Measurements from ENCODE around the gene CTCF.

CTCF gene

GRCh38 chr16:67669499-67670101, 107.3 kb downstream of the CTCF start:
- DNase-seq (ENCODE audit: low read depth): no peak
- TF ChIP-seq, protein P1, sequence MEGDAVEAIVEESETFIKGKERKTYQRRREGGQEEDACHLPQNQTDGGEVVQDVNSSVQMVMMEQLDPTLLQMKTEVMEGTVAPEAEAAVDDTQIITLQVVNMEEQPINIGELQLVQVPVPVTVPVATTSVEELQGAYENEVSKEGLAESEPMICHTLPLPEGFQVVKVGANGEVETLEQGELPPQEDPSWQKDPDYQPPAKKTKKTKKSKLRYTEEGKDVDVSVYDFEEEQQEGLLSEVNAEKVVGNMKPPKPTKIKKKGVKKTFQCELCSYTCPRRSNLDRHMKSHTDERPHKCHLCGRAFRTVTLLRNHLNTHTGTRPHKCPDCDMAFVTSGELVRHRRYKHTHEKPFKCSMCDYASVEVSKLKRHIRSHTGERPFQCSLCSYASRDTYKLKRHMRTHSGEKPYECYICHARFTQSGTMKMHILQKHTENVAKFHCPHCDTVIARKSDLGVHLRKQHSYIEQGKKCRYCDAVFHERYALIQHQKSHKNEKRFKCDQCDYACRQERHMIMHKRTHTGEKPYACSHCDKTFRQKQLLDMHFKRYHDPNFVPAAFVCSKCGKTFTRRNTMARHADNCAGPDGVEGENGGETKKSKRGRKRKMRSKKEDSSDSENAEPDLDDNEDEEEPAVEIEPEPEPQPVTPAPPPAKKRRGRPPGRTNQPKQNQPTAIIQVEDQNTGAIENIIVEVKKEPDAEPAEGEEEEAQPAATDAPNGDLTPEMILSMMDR (conservative IDR thresholded peaks at IDR 0.05; ENCODE audit: control insufficient read depth, insufficient read depth, low read depth, low read length): no peak
- no peak overlapping the region for H3K4me3 ChIP-seq (ENCODE audit: control insufficient read depth, low read depth, low read length)

GRCh38 chr16:67672306-67672705, 110.0 kb downstream of the CTCF start:
- DNase-seq (ENCODE audit: low read depth): no peak
- no peak overlapping the region for H3K4me3 ChIP-seq (ENCODE audit: control insufficient read depth, low read depth, low read length)
- TF ChIP-seq, protein P1 (conservative IDR thresholded peaks at IDR 0.05; ENCODE audit: control insufficient read depth, insufficient read depth, low read depth, low read length): no peak

DNA sequence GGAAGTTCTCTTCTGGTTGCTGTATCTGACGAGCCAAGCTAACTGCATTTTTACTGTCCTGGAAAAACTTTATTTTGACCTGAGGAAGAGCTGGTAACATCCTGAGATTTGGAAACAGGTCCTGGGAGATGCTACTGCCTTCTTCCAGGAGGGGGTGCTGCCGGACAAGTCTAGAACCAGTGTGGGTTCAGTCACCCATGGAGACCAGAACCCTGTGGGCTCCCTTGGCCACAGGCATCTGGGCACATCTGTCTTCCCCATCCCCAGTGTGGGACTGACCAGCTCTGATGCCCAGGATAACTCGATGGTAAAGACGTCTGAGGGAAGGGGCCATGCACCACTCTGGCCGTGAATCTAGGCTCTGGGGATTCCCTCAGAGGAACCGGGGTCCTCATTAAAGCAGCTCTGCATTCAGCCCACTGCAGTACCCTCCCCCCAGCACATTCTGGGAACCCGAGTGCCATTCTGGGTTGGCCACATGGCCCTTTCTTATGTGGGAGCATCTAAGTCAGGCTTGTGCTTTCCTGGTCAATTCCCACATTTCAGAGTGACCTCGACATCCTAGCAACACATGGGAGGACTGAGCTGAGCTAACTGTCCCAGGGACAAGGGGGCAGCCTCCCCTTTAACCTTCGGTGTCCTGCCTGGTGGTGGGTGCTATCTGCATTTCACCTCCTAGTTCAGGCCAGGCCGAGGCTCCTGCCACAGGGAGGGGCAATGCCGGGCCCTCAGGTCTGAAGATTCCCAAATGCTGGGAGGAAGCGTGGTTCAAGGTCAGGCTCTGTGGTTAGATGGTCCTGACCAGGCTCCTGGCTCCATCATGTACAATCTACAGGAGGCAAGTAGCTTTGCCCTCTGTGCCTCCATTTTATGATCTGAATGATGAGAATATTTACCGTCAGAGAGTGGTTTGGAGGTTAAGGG, 110.7 kb downstream of the CTCF start:
- DNase-seq (ENCODE audit: low read depth): peak; percentile 74
- H3K4me3 ChIP-seq (ENCODE audit: control insufficient read depth, low read depth, low read length): no peak overlapping the region
- TF ChIP-seq, protein P1 (conservative IDR thresholded peaks at IDR 0.05; ENCODE audit: control insufficient read depth, insufficient read depth, low read depth, low read length): peak; percentile 90

DNA sequence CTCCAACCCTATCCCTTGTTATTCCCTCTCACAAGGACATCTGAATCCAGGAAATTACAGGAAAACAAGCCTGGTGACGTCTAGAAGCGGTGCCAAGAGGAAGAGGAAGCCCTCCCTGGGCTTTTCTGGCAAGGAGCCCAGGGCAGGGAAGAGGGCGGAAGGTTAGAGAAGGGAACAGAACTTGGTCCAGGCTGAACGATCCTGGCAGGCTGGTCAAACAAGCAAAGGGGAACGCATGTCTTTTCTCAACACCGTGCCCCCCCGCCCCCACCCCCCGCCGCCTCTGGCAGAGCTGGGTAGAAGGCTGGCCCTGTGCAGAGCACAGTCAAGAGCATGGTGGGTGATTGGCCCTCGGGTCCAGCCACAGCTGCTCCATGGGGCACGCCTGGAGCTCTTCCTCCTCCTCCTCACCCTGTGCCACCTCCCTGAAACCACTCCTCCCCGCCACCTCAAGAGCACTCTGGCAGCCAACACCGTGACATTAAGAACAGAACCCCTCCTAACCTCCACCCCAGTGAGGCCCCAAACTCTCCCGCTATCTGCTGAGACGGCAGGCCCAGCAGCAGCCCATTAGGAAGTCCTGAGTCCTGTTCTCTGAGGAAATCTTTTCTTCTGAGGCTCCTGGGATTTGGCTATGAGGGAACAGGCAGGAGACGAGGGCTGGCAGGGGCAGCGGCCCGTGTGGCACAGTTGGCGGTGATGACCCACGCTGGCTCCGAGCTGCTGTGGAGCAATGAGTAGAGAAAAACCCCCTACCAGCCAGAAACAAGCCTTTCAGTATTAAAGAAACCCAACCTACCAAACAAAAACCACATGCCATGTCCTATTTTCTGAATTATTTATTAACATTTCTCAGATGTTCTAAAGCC, 111.6 kb downstream of the CTCF start:
- TF ChIP-seq, protein P1 (conservative IDR thresholded peaks at IDR 0.05; ENCODE audit: control insufficient read depth, insufficient read depth, low read depth, low read length): no peak
- H3K4me3 ChIP-seq (ENCODE audit: control insufficient read depth, low read depth, low read length): no peak overlapping the region
- peak; percentile 27 for DNase-seq (ENCODE audit: low read depth)

GRCh38 chr16:67674851-67675578, 112.7 kb downstream of the CTCF start:
- TF ChIP-seq, protein P1 (conservative IDR thresholded peaks at IDR 0.05; ENCODE audit: control insufficient read depth, insufficient read depth, low read depth, low read length): no peak
- DNase-seq (ENCODE audit: low read depth): no peak

DNA sequence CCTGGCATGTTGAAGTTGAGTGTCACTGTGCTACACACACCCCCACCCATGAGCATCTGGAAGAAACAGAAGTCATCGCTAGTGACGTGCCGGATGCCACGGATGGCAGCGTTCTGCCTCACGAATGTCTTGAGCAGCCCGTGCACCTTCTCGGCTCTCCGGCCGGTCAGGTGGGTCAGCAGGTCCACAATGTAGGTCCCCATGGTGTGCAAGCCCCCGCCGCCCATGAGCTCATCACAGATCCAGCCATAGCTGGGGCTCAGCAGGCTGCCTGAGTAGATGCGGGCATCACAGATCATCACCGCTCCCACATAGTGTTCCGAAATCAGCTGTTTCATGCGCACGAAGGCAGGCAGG, 113.2 kb downstream of the CTCF start:
- no peak overlapping the region for H3K4me3 ChIP-seq (ENCODE audit: control insufficient read depth, low read depth, low read length)
- DNase-seq (ENCODE audit: low read depth): no peak
- TF ChIP-seq, protein P1 (conservative IDR thresholded peaks at IDR 0.05; ENCODE audit: control insufficient read depth, insufficient read depth, low read depth, low read length): no peak

More at GRCh38 chr16:67674851-67675578, 112.7 kb downstream of the CTCF start:
- no peak overlapping the region for H3K4me3 ChIP-seq (ENCODE audit: control insufficient read depth, low read depth, low read length)

Measured in fibroblast of mammary gland (primary cell).